GM18868 (cell line): Measurements from ENCODE around the gene GRM7.

ENCODE experiments used
- ATAC-seq: cut with Tn5 transposase; IDR thresholded peaks from one replicate; pipeline ENCODE4 v1.9.1; 2021; ENCODE audit warnings: mild to moderate bottlenecking, moderate library complexity; ENCODE audit not compliant: unreplicated experiment

The GRM7 gene

DNA sequence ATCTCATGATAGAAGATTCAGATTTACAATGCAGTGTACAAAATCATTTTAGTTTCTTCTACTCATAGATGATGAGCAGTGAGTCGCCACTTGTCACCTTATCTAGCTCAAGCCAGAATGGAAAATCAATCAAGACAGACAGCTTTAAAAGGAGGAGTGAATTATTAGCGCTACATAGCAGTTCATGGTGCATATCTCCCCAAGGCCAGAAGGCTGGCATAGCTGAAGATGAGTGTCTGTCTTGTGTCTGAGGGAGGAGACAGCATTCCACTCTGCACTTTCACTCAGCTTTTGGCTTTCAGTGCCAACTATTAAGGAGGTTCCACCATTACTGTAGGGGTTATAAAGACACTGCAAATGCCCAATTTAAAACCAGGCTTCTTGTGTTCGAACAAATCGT lies 836.6 kb downstream of the GRM7 start:
- no peak for ATAC-seq

- ATAC-seq, result no peak
These were observed 839.6 kb downstream of the GRM7 start for GRCh38 chr3:7700539-7700938.

DNA sequence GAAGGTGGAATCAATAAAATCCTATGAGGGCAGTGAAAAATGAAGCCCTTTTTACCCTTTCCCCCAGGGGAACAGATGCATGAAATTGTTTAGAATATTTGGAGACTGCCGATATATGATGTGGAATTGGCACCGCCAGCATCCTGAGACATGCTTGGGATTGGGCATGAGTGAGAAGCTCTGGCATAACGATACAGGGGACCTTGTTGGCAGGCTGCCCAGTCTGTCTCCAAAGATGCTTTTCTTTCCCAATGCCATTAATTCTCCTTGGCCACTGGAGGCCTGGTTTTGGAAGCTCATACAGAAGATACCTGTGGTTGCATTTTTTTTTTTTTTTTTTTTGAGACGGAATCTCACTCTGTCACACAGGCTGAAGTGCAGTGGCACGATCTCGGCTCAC lies 840.1 kb downstream of the GRM7 start:
- no peak for ATAC-seq

DNA sequence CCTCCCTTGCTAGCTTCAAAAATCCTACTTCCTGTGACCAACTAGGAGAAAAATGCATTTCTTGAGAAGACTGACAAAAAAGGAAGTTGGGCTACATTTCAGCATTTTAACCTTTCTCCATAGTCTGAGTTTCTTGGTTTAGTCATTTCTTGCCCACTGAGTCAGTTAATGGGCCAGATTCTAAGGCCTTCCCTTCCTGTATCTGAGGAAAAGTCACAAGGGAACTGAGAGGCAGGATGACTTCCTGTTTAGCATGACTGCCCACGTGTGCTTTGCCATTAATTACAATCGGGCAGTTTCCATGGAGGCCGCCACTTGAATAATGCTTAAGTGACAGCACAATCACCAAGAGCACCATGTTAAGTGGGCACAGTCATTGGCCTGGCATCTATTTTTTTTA lies 846.3 kb downstream of the GRM7 start:
- no peak for ATAC-seq

DNA sequence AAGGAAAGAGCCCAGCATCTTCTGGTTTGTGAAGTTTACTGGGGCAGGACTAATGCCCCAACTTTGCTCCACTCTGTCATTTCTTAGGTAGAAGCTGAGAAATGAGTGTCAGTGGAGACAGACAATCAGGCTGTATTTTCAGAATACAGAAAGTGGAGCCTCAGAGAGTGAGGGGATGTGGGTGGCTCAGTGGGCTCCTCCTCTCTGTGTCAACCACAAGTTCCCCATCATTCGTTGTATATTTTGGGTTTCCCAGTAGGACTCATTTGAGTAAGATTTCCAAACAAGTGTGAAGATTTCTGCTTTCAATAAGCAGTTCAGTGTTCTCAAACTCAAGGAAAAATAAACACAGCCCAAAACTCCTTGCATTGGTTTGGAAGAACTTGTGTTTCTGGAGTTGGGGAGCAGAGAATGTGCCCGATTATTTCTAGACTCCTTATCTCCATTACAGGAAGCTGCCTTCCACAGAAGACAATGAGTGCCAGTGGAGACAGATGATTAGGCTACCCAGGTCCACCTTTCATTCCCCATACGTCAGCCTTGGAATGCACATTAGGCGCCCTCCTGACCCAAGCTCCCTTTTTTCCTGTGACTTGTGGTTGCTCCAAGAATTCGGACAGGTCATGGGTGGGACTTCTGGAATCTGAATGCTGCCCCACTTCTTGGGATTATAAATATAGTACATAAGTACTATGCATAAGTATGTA lies 848.6 kb downstream of the GRM7 start:
- no peak for ATAC-seq

DNA sequence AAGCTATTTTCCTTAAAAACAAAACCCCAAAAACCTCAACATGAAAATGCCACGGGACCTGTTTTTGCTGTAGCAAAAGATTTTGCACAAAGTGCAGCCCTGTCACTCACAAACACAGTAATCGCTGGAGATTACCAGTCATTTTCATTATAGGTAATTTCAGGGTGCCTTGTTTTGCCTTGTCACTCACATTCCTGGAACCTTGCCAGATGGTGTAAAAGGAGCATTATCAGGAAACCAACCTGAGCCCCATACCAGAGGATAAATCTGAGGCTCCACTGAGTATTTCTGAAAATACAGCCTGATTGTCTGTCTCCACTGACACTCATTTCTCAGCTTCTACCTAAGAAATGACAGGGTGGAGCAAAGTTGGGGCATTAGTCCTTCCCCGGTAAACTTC lies 849.4 kb downstream of the GRM7 start:
- no peak for ATAC-seq

DNA sequence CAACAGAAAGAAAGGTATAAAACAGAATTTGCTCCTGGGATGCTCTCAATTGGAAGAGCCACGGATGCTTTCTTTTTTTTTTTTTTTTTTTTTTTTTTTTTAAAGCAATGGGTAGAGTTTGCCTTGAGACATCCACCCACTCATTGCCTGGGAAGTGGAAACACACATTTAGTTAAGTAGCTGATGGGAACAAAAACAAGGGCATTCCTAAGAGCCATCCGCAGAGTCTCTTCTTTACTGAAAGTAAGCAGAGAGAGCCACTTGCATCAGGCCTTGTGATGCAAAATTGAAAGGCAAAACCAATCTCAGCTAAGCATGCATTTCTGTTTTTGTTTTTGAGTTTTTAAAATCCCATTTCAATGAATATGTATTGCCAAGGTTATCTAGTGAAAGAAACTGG lies 852.8 kb downstream of the GRM7 start:
- no peak for ATAC-seq

GRCh38 chr3:7720649-7721297 lies 859.9 kb downstream of the GRM7 start:
- no peak for ATAC-seq

DNA sequence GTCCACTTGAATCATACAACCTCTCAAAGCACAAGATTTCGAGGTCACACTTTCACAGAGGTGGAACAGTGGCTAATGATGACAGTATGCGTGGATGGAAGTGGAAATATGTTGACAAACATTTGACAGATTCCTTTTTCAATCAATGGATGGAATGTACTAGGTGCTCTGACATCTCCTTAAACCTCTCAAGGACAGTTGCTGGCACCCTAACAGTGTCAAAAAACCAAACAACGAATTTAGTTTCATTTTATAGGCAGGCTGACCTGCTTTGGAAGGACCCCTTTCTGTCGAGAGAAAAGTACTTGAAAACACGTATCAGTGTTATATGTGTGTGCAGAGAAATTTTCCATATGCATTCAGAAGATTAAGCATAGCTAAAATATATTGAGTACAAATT lies 861.0 kb downstream of the GRM7 start:
- no peak for ATAC-seq

GRCh38 chr3:7728566-7729519 lies 867.9 kb downstream of the GRM7 start:
- ATAC-seq, result no peak

DNA sequence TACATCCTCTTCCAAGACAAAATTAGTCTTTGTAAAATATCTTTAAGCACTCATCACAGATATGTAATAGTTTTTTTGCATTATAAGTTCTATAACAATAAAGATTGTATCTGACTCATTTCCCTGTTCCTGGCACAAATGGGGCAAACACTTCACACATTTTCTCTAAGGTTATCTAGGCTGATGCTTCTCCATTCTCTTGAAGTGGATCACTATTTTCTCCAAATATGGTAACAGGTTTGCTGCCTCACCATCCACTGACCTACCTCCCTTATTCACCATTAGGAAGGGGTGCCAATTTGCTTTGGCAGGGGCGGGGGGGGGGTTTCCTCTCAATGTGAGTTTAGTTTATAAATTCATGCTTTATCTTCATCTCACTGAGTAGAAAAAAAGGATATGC lies 873.0 kb downstream of the GRM7 start:
- no peak for ATAC-seq

DNA sequence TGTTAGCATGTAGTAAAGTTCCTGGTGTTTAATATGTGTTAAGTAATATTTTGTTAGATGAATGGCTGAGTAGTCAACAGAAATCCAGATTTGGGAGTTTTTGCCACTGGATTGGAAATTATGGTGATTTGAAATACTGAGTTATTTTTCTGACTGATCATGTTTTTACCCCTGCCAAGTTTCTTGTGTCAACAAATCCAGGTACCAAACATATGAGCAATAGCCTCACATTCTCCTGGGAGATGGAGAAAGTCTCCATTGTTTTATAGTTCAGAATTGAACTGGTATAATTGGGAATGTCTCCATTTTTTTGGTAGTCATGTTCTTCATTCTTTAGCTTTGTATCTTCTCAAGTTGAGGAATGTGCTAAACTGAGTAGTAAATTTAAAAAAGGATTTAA lies 873.5 kb downstream of the GRM7 start:
- no peak for ATAC-seq

DNA sequence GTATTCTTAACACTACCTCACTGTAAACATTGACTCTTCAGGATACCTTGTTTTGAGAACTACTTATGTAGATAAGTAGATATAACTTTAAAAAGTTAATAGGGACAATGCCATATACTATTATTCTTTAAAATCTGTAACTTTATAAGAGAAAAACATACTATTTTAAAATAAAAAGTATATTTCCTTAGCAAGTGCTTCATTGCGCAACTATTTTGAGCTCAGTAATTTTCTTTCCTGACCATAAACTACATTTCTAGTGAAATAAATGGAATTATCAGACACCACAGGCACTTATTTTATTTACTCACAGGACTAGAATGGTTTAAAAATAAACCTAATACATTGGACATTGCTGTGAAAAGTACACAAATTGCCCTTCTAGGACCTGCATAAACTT lies 876.3 kb downstream of the GRM7 start:
- ATAC-seq, result no peak

- ATAC-seq, result no peak
These were observed 878.8 kb downstream of the GRM7 start for GRCh38 chr3:7739754-7740153.

GRCh38 chr3:7740458-7740857 lies 879.5 kb downstream of the GRM7 start:
- no peak for ATAC-seq

DNA sequence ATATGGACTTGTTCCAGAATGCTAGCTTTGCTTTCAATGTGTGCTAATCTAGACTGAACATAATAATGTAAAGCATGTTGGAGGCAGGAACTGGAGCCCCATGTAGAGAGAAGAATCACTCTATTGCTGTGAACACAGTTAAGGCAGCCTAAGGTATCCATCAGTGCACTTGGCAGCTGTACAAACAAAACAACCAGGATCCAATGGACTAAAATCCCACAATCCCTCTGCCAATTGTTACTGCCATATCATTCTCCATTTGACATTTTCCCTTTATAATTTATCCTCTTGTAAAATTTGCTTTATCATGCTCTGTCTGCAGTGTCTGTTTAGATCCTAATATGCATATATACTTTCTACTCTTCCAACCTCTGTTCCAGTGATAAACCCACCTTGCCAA lies 883.9 kb downstream of the GRM7 start:
- no peak for ATAC-seq

GRCh38 chr3:7745711-7746110 lies 884.8 kb downstream of the GRM7 start:
- no peak for ATAC-seq

GRCh38 chr3:7749931-7750695 lies 889.2 kb downstream of the GRM7 start:
- ATAC-seq, result no peak

GRCh38 chr3:7752005-7752404 lies 891.1 kb downstream of the GRM7 start:
- ATAC-seq, result no peak

GRCh38 chr3:7754653-7755441 lies 893.9 kb downstream of the GRM7 start:
- no peak for ATAC-seq
